HG03103 (cell line): ENCODE results near the gene TXNRD2.
"Not testable (repeated sequence)": the region's sequence is repeated elsewhere in the genome, so short reads cannot be mapped to it uniquely, and the experiment has no call there.

ENCODE experiments used
- ATAC-seq: cut with Tn5 transposase; IDR thresholded peaks from one replicate; pipeline ENCODE4 v1.9.1; 2021; ENCODE audit warnings: low read depth; ENCODE audit not compliant: unreplicated experiment

TXNRD2 gene

DNA sequence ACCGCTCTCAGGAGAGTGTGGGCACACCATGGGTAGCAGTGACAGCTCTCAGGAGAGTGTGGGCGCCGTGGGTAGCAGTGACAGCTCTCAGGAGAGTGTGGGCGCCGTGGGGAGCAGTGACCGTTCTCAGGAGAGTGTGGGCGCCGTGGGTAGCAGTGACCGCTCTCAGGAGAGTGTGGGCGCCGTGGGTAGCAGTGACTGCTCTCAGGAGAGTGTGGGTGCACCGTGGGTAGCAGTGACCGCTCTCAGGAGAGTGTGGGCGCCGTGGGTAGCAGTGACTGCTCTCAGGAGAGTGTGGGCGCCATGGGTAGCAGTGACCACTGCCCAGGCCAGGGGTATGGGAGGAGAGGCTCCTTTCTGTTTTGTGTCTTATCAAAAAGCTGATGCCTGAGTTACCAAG is 33.7 kb downstream of the TXNRD2 start:
- ATAC-seq = not testable (repeated sequence)

DNA sequence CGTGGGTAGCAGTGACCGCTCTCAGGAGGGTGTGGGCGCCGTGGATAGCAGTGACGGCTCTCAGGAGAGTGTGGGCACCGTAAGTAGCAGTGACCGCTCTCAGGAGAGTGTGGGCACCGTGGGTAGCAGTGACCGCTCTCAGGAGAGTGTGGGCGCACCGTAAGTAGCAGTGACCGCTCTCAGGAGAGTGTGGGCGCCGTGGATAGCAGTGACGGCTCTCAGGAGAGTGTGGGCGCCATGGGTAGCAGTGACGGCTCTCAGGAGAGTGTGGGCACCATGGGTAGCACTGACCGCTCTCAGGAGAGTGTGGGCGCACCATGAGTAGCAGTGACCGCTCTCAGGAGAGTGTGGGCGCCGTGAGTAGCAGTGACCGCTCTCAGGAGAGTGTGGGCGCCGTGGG is 34.8 kb downstream of the TXNRD2 start:
- not testable (repeated sequence) for ATAC-seq

DNA sequence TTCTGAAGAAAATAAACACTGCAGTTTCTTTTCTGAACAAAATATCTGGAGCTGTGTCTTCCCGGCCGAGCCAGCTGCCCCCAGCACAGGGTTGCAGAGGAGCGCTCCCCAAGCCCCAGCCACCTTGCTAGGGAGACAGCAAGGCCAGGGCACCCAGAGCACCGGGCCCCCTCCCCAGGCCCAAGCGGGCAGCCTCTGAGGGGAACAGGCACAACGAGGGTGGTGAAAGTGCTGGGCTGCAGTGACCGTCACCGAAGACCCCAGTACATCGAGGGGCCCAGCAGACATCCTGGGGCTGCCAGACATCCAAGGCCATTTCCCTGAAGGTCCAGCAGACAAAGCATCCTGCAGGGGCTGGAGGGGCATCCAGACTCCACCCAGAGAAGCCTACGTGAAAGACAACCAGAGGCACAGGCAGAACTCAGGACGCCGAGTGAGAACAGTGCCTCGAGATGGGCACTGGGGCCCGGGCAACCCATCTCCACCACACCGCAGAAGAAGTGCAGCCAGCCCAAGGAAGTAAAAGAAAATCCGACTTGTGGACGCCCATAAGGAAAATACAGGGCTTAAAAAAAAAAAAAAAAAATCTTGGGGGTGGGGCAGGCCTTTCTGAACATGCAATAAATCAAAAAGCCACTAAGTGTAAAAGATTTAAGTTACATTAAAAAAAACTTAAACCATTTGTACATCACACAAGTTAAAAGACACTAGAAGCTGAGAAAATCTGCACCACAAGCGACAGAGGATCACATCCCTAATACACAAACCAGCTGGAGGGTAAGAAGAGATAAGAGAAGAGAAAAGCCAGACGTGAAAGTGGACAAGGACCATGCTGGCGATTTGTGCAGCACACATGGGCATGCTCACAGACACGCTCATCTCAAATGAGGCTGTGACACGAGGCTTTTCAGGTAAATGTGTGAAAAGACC is 36.0 kb downstream of the TXNRD2 start:
- no peak for ATAC-seq

DNA sequence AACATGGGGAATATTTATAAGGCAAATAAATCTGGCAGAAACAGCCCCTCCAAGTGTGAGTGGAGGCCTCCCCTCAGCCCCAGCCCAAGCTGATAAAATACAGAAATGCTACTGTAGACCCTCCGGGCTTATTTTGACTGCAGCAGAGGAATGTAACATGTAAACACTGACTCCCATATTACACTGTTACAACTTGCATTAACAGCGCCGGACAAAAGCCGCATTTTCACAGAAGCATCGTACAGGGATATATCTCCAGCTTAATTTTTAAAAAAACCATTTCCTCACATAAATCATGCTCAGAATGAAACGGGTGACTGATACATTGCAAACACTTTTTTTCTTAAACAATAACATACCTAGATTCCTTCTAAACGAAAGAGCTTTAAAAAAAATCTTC is 36.7 kb downstream of the TXNRD2 start:
- no peak for ATAC-seq

DNA sequence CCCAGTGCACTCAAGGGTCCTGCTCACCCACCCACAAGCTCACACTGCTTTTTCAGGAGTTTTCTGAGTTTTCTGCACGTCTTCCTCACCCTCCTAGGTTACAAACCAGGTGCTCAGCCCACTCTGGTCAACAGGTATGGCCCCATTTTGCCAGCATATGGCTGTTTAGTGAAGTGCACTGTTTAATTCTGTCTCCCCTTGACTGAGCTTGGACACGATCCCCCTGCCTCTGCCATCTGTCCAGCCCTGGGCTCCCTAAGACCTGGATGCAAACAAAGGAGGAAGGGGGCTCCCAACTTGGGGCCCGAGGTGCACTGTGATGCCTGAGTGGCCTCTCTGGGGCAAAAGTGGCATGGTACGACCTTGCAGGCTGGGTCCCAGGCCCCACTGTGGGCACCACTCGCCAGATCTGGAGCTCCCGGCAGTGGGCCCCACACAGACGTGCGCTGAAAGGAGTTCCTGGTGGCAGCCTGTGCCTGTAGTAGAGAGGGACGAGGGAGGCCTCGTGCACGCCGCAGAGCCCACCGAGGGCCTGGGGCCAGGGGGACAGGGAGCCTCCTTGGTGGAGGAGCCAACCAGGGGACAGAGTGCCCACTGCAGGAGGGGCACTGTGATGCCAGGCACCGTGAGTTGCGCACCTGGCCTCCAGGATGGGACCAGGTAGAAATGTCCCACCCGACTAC is 37.3 kb downstream of the TXNRD2 start:
- no peak for ATAC-seq

DNA sequence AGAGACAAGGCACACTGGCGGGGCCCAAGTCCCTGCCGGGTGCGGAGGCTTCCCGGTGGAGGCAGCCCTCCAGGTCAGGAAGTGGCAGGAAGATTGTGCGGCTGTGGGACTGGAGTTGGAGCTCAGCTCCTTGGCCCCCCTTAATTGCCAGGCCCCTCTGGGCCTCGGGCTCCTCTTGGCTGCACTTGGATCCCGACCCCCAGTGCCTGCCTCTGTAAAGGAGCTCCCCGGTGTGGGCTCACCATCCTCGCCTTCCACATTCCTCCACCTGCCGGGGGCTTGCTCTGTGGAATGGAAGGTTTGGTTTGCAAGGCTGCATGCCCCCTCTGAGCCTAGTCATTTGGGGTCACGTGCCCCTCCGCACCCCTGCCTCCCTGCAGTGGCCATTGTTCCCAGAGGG is 38.1 kb downstream of the TXNRD2 start:
- ATAC-seq = no peak

DNA sequence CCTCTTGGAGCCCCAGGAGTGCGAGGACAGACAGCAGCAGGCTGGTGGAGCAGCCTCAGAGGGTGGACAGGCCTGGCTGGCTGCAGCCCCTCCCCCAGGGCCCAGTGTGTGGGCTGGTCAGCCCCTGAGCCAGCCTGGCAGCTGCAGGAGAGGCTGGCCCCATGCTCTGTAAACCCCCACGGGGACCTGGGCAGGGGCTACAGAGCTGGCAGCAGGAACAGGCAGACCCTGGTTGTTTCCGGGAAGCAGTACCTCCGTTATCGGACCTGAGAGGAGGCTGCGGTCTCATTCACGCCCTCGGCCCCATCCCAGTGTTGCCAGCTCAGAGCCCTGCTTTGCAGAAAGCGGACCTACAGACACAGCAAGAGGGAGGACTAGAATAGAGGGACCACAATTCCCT is 38.6 kb downstream of the TXNRD2 start:
- no peak for ATAC-seq

DNA sequence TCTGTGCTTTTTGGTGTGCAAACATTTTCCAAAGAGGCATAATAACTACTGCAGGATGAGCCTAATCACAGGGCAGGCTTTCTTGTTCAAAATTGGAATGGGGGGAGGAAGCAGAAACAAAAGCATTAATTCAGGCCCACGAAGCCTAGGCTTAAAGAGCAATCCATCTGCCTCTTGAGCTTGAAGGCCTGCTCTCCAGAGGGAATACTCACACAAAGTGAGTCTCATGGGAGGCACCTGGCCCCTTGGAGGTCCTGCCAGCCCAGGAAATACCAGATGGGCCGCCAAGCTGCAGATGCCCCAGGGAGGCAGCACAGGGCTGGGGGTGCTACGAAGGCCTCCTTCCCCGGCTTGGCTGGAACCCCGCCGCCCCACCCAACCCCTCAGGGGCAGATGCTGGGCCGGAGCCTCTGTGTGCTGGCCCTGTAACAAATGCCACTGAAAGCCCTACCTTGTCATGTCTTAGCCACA is 39.3 kb downstream of the TXNRD2 start:
- no peak for ATAC-seq

DNA sequence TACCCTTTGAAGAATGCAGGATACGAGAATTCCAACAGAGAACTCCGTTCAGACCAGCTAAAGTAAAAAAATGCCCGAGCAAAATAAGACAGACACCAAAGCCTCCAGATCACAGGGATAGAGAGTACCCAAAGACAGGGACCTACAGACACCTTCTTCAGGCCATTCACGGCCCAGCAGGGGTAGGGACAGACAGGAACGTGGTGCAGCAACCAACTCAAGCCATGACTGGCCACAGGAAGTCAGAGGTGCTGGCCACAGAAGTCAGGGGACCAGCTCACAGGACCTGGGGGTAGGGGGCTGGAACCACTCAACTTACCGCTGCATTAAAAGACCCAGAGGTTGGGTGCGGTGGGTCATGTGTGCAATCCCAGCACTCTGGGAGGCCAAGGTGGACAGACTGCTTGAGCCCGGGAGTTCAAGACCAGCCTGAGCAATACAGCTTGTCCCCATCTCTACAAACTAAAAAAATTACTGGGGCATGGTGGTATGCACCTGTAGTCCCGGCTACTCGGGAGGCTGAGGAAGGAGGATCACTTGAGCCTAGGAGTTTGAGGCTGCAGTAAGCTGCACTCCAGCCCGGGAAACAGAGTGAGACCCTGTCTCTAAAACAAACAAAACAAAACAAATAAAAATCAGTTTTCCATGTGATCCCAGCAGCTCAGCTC is 39.9 kb downstream of the TXNRD2 start:
- ATAC-seq = no peak

DNA sequence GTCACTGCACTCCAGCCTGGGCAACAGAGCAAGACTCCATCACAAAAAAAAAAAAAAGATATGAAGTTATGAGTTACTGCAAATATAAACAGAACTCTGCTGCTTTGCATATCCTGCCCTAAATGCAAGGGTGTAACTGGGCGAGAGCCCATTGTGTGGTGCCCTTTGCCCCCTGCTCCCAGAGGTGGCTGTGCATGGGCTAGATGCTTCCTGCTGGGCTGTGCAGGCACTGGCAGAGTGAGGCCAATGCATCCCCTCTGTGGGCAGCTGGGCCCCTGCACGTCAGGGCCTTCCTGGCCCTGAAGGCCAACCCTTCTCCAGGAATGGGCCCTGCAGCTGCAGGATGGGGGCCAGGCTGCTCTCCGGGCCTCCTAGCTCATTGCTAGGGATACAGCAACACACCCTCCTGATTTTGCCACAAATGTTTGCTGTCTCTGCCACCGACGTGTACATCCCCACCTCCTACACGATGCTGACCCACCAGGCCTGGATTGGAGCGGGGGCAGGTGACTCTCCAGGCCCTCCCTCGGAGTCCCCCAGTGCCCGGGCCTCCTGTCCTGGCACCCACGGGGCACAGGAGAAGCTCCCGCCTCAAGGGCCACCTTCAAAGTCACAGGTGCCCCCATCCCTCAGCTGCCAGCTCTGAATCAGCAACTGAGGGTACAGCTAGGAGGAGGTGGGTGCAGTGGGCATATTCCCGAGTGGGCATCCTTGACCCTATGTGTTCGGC is 40.7 kb downstream of the TXNRD2 start:
- ATAC-seq = no peak

DNA sequence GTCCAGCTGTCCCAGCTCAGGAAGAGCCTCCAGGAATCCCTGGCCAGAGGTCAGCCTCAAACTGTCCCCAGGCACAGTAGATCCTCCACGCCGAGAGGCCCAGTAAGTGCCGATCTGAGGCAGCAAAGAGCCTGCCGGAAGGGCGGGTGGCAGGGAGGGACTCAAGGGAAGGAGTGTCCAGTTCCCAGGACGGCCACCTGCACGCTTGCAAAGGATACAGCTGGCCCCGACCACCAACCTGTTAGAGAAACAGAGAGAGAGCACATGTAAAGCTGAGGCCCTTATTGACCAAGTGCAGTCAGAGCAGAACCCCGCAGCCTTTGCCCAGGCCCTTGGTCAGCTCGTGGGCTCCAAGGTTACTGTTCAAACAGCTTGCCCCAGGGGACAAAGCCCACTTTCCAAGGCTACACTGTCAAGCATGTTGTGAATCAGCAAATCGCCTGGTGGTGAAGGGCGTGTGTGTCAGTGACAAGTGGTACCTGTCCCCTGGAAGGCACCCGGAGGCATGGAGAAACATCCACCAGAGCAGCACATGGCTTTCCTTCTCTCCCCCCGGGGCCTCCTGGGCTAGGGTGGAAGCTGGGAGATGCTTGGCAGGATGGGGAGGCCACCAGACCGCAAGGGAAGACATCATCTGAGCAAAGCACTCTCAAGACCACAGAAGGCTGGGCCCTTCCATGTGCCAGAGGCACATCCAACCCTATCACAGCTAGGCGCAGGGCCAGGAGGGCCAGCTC is 42.6 kb downstream of the TXNRD2 start:
- no peak for ATAC-seq

DNA sequence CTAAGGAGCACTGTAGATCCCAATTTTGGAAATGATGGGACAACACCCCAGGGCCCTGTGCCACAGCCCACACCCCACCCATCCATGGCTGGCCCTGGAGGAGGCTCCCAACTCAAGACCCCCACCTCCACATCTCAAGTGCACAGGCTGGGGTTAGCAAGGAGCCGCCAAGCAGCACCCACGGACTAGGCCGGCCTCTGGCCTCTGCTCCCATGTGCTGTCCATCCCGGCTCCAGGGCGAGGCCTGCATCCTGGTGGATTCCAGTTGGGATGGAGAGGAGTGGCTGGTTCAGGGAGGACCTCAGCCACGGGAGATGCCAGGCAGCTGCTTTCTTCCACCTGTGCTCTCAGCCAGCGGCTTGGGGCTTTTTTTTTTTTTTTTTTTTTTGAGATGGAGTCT is 43.5 kb downstream of the TXNRD2 start:
- ATAC-seq = no peak

DNA sequence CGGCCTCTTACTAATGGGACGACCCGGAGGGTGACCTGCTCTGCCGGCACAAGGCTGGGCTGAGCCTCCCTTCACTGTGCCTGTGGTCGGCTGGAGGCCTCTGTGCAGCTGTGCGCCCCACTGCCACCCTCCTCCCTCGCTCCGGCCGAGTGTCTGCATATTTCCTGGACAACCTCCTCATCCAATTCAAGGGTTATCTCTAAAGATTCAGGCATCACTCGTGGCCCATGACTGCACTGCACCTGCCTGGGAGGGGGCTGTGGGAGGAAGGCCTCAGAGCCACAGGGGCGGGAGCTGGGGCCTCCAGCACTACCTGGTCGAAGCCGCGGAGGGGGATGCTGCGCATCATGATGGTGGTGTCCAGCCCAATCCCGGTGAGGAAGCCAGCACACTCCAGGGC is 43.9 kb downstream of the TXNRD2 start:
- no peak for ATAC-seq

DNA sequence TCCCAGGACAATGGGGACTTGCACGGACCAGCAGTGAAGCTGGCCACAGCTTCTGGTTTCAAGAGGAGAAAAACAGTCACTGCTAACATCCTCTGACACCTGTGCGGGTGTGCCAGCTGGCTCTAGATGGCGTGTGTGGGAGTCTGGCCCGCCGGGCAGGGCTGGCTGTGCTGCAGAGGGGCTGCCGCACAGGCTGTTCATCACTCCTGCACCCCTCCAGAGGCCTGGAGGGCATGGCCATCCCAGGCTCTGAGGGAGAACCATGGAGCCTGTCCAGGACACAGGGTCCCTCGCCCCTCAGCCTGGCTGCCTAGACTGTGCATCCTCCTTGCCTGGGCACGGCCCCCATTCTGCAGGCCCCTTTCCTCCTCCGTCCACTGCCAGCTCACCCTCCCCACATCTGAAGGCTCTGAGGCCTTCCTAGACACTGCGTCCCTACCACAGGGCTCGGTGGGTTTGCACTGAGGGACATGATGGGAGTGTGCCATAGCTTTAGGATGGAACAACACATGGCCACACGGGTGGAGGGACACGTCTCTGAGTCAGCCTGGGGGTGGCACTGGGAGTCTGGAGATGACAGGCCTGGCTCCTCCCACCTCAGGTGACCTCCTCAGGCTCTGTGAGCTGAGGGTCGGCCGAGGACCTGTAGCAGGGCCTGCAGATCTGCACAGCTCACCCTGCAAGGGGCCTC is 44.8 kb downstream of the TXNRD2 start:
- ATAC-seq = no peak

DNA sequence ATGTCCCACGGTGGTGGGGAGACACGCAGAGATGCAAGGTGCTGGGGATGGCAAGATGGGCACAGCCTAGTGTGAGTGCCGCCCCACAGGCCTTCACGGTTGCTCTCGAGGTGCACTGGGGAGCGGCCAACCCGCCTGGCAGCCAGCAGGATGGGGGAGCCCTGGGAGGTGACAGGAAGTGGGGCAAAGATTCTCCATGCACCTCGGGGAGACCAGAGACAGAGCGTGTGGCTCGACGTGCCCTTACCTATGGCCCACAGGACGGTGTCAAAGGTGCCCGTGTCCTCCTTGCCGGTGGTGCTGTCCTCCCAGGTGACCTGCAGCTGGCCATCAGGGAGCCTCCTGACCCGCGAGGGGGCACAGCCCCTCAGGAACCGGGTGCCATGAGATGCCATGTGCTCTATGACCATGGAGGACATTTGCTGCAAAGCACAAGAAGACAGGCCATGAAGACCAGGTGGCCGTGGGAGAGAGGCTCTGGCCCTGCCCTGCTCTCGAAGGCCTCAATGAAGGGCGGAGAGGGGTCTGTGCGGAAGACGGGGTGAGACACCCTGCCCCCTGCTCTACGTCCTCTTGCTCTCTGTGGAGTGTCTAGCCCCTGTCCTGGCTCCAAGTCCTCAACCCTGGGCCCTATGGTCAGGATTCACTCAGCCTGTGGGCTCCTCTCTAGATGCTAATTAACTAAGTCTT is 46.3 kb downstream of the TXNRD2 start:
- no peak for ATAC-seq

DNA sequence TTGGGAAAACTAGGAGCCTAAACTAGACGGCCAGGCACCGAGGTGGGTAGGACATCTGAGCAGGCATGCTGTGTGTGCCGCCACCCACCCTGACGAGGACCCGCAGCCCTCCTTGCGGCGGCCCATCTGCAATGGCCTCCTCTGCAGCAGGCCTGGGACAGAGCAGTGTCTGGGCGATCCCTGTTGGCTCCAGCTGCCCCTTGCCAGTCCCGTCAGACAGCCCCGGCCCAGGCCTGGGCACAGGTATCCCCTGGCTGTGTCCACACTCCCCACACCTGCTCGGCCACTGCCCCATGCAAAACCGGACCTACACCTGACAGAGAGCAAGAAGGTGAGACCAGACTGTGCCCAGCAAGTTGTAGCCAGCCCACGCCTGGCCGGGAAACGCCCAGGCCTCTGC is 48.3 kb downstream of the TXNRD2 start:
- no peak for ATAC-seq

DNA sequence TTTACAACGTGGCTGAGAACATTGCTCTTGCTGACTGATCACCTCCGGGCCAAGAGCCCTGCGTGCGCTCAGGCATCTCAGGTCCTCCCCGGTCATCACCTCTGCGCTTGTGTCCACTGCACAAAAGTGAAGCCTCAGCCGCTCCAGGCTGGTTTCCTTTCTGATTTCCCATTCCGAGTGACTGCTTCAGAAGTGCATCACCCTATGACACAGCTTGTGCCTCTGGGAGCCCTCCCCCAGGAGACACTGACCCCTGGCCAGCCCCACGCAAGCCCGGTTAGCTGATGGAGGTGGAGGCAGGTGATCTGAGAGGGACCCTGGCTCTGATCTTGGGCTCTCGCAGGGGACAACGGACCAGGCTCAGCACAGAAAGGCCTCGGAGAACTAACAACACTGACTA is 48.7 kb downstream of the TXNRD2 start:
- ATAC-seq = no peak

DNA sequence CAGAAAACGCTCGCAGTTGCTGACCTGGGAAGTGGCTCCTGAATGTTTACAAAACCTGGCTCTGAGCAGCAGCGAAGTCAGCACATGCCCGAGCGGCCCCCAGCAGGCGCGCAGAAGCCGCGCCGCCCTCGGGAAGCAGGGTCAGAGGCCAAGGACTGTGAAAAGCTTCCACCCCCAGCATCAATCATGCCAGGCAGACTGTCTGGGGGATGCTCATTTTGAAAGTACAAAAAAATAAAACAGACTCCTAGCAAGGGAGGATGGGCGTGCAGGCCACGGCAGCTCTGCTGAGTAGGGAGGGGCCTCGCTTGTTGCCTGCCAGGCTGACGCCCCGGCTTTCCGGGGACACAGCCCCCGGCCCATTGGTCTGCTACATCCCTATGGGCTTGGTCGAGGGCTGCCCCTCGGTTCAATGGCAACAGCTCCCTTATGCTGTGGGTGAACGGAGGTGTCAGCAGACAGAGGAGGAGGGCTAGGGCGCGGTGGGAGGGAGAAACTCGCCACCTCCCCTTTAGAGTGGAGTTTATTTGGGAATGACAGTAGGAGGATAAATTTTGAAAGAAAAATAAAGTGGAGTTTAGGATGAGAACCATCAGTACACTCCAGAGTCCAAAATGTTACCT is 49.2 kb downstream of the TXNRD2 start:
- ATAC-seq = no peak
